Measurements from ENCODE around the gene DCC. TPM values are rescaled to one million over a fixed set of nuclear protein-coding genes. Genes with fewer than 3 reads are reported as not detected.

The DCC gene
- total and polyA plus RNA-seq, 5 donors, result 0.02 to 0.28 (median 0.17) TPM; not detected in 2

DNA sequence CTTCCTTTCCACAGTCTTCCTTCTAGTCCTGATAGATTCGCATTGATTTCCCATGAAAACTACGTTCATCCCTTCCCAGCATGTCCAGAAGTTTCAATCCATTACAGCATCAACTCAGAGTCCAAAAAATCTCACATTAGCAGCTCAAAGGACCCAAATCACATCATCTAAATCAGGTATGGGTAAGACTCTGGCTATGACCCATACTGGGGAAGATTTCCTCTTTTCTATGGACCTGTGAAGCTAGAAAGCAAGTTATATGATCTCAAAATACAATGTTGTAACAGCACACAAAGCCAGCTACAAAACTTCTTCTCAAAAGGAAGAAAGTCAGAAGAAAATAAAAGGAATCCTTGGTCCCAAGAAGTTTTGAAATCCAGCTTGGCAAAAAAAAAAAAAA lies 5.7 kb upstream of the DCC start:
- no peak overlapping the region for H3K27ac ChIP-seq (ENCODE audit: low read length)
- no peak overlapping the region for H3K4me3 ChIP-seq (ENCODE audit: low read length)
- no peaks in the 10 kb centered on the region for H3K4me1 ChIP-seq (ENCODE audit: control insufficient read depth, insufficient read depth, low read length)
- ATAC-seq (no peak), DNase-seq (no peak)
- intact Hi-C loops (cut with DNase I), result no loop called here
- no peaks in the 10 kb centered on the region for H3K9me3 ChIP-seq (ENCODE audit: control insufficient read depth, low read length)
- H3K27me3 ChIP-seq (ENCODE audit: control insufficient read depth, insufficient read depth), result peaks cover 4% of the 10 kb centered on the region
- WGBS, result 72% methylated on average over 2 of the region's 2 CpGs

DNA sequence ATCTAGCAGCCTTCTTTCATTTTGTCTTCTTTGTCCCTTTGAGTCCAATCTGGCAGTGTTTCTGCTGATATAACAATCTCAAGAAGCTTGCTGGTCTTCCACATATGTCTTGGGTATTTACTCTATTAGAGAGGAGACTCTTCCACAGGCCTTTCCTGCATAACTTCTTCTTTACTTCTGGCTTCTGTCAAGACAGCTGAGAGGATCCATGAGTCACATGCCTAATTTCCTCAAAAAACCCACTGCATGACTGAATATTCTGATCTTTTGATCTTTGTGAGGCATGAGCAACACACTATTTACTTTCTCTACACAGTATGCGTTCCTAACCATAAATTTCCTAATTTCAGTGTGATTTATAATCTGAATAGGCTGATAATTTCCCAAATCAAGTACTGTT lies 5.1 kb upstream of the DCC start:
- ATAC-seq (no peak), DNase-seq (no peak)
- Histone ChIP-seq H3K9me3 (ENCODE audit: control insufficient read depth, low read length) (no peaks in the 10 kb centered on the region), H3K4me1 (ENCODE audit: control insufficient read depth, insufficient read depth, low read length) (no peaks in the 10 kb centered on the region), H3K4me3 (ENCODE audit: low read length) (no peak overlapping the region), H3K27me3 (ENCODE audit: control insufficient read depth, insufficient read depth) (peaks cover 4% of the 10 kb centered on the region), H3K27ac (ENCODE audit: low read length) (no peak overlapping the region)
- 84% methylated on average over 1 of the region's 1 CpG for WGBS
- intact Hi-C loops (cut with DNase I), result no loop called here

DNA sequence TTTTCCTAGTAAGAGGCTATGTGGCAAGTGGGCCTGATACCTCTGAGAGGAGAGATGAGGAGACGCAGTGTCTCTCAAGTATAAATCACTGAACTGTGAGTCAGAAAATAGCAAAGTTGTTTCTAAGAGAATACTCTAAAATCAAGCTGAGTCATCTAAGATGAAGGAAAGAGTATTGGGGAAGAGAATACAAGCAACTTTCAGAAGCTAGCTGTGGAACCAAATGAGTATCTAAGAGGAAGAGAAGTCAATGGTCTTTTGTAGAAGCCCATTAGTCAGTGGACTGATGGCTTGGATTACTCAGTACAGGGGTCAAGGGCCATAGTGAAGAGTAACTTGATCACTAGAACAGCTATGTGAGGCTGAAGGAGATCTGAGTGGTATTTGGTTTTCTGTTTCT lies 2.7 kb upstream of the DCC start:
- 92% methylated on average over 1 of the region's 1 CpG for WGBS
- H3K4me1 ChIP-seq (ENCODE audit: control insufficient read depth, insufficient read depth, low read length), result no peaks in the 10 kb centered on the region
- DNase-seq (no peak), ATAC-seq (no peak)
- H3K9me3 ChIP-seq (ENCODE audit: control insufficient read depth, low read length), result no peaks in the 10 kb centered on the region
- H3K4me3 ChIP-seq (ENCODE audit: low read length), result no peak overlapping the region
- peaks cover 4% of the 10 kb centered on the region for H3K27me3 ChIP-seq (ENCODE audit: control insufficient read depth, insufficient read depth)
- H3K27ac ChIP-seq (ENCODE audit: low read length), result no peak overlapping the region
- intact Hi-C loops (cut with DNase I), result no loop called here

DNA sequence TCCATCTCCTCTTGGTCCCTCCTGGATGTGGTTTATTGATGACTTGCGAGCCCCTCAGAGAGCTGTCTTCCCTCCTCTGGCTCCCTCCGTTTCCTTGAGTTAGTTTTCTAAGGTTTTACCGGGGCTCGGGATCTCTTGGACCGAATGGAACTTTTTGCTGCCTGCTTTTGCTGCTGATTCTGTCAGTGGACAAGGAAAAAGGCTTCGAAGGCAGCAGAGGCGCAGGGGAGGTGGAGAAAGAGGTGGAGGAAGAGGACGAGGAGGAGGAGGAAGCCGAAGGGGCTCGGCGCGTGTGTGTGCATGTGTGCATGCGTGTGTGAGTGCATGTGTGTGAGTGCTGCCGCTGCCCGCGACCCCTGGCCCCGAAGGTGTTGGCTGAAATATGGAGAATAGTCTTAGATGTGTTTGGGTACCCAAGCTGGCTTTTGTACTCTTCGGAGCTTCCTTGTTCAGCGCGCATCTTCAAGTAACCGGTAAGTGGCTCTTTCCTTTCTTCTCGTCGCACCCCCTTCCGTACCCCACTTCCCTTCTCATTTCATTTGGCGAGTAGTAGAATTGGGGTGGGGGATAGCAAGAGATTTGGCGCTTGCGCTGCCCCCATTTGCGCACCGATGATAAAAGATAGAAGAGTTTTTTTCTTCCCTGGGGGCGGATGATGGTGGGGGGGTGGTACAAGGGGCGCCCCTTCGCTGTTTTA lies 557 bp downstream of the DCC start:
- 2% methylated on average over 32 of the region's 32 CpGs for WGBS
- intact Hi-C loops (cut with DNase I), result no loop called here
- Histone ChIP-seq H3K27me3 (ENCODE audit: control insufficient read depth, insufficient read depth) (peaks cover 4% of the 10 kb centered on the region), H3K4me1 (ENCODE audit: control insufficient read depth, insufficient read depth, low read length) (no peaks in the 10 kb centered on the region), H3K9me3 (ENCODE audit: control insufficient read depth, low read length) (no peaks in the 10 kb centered on the region), H3K4me3 (ENCODE audit: low read length) (peak overlapping the region; percentile 1), H3K27ac (ENCODE audit: low read length) (no peak overlapping the region)
- no peak for ATAC-seq
- peak in 1 of 3 donors; percentile 30 for DNase-seq

DNA sequence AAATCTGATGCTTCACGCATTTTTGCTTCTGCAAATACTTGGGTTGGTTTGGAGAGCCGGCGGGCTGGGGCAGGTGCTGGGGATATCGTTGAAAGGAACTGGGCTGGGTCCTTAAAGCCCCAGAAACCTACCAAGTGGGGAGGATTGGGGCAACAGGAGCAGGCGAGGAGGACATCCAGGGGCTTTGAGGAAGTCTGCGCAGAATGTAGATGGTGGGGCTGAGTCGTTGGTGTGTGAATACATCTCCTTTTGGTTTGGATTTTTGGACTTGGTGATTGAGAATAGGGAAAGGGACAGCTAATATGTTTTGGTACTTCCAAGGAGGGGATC lies 1.1 kb downstream of the DCC start:
- Histone ChIP-seq H3K4me3 (ENCODE audit: low read length) (no peak overlapping the region), H3K27me3 (ENCODE audit: control insufficient read depth, insufficient read depth) (peaks cover 4% of the 10 kb centered on the region), H3K27ac (ENCODE audit: low read length) (no peak overlapping the region), H3K4me1 (ENCODE audit: control insufficient read depth, insufficient read depth, low read length) (no peaks in the 10 kb centered on the region), H3K9me3 (ENCODE audit: control insufficient read depth, low read length) (no peaks in the 10 kb centered on the region)
- no peak for ATAC-seq
- intact Hi-C loops (cut with DNase I), result no loop called here
- DNase-seq, result no peak
- WGBS, result 6% methylated on average over 7 of the region's 7 CpGs

DNA sequence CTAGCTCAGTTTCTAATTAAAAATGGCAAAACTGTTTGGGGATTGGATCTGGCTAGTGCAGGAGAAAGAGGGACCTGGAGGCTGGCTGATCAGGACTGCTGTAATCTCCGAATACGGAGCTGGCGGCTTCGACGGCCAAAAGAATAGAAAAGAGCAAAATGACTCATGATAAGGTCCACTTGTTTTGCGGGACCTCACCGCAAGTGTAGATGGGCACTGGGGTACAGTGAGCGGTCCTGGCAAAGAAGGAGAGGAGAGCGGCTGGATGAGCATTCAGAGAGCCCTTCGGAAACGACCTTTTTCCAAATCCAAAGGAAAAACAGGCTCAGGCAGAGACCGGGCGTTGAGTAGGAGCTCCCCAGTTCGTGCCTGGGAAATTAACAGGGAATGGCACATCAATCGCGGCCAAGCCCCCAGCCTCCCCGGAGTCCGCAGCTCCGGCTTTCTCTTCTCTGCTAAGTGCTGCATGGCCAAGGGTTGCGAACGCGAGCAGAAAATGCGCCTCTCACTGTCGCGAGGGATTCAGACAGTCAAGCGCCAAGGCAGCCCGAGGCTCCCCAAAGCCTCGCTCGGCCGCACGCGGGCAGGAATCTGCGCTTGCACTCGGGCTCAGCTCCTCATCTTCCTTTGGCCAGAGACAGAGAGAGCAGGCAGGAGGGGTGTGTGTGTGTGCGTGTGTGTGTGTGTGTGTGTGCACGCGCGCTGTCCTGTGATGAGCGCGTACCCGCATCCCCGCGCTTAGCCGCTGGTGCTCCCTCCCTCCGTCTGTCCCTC lies 1.8 kb downstream of the DCC start:
- Histone ChIP-seq H3K27ac (ENCODE audit: low read length) (no peak overlapping the region), H3K9me3 (ENCODE audit: control insufficient read depth, low read length) (no peaks in the 10 kb centered on the region), H3K4me1 (ENCODE audit: control insufficient read depth, insufficient read depth, low read length) (no peaks in the 10 kb centered on the region), H3K27me3 (ENCODE audit: control insufficient read depth, insufficient read depth) (peaks cover 4% of the 10 kb centered on the region), H3K4me3 (ENCODE audit: low read length) (no peak overlapping the region)
- ATAC-seq (no peak), DNase-seq (peak in 2 of 3 donors; percentile 18 to 29)
- intact Hi-C loops (cut with DNase I), result no loop called here
- 1% methylated on average over 45 of the region's 45 CpGs for WGBS

DNA sequence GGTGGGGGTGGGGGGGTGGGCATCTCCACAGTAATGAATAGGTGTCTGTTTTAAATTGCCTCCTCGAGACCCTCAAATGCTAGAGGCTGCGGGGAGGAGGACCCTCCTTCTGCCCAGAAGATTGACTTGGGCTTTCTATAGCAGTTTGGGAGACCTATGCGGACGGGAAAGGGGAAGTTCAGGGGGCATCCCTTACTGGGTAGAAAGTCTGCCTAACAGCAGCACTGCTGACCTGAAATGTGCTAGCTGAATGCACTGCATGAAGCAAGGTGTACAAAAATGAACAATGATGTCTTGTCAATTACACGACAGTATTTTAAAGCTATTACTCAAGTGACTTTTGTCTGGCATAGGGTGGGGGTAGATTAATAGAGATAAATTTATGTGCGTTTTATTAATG lies 2.5 kb downstream of the DCC start:
- Histone ChIP-seq H3K27me3 (ENCODE audit: control insufficient read depth, insufficient read depth) (peaks cover 4% of the 10 kb centered on the region), H3K4me1 (ENCODE audit: control insufficient read depth, insufficient read depth, low read length) (no peaks in the 10 kb centered on the region), H3K27ac (ENCODE audit: low read length) (no peak overlapping the region), H3K9me3 (ENCODE audit: control insufficient read depth, low read length) (no peaks in the 10 kb centered on the region), H3K4me3 (ENCODE audit: low read length) (no peak overlapping the region)
- no peak for ATAC-seq
- DNase-seq, result no peak
- 52% methylated on average over 6 of the region's 6 CpGs for WGBS
- intact Hi-C loops (cut with DNase I), result no loop called here

DNA sequence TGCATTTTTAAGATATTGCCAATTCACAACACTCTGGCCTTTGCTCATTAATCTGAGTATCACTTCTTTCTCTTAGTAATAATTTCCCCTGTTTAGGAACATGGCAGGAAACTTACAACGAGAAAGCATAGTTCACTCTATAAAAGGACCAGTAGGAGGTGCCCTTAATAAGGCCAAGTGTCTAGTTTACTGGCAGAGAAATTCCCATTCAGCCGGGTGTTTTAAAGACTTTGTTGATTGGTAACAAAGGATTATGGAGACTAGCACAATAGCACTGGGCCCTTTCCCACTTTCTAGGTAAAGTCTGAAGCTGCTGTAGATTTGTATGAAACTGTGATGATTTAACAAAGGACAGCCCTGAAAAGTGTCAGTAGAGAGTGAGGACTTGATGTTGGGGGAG lies 3.1 kb downstream of the DCC start:
- no peak for DNase-seq
- Histone ChIP-seq H3K4me1 (ENCODE audit: control insufficient read depth, insufficient read depth, low read length) (no peaks in the 10 kb centered on the region), H3K9me3 (ENCODE audit: control insufficient read depth, low read length) (no peaks in the 10 kb centered on the region), H3K27ac (ENCODE audit: low read length) (no peak overlapping the region), H3K27me3 (ENCODE audit: control insufficient read depth, insufficient read depth) (peaks cover 3% of the 10 kb centered on the region), H3K4me3 (ENCODE audit: low read length) (no peak overlapping the region)
- 38% methylated on average over 2 of the region's 2 CpGs for WGBS
- ATAC-seq, result no peak
- intact Hi-C loops (cut with DNase I), result no loop called here

DNA sequence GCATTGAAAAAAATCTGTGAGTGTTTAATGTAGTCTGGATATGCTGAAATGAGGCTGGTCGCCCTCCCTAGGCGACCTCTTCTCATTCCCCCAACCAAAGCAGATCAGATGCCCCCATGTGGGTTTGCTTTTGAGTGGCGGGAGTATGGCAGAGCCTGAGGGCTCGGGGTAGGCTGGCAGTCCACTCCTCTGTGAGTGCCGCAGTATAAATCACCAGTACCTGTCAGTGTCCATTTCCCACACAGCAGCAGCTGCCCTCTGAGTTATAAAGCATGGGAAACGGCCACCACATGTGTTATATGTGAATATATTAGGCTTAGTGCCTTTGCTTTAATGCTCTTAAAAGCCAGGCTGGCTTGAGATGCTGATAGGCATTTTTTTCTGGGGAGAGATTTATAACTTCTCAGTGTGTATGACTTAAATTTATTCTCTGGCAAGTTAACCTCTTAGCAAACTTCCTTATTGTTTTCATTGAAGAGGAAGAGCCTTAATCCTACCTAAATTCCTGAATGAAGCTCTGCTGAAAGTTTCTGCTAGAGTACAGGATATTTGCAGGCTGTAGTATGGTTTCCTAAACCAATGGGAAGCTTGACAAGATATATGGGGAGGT lies 3.8 kb downstream of the DCC start:
- WGBS, result 64% methylated on average over 6 of the region's 6 CpGs

DNA sequence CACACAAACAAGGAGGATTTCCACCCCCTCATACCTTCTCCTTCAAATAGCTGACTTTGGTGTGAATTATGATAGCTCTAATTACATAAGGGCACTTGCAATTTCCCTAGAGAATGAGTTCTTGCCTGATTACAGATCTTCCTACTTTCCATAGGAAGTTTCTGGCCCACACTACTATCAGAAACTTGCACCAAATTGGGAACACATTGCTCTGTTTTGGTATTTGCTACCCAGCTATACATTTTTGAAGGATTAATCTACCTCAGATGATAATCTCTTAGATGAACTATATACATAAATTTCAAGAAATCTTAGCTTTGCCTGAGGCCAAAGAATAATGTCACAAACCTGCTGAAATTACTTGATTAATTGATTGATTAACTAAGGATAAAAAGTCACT lies 4.9 kb downstream of the DCC start:
- intact Hi-C loops (cut with DNase I), result no loop called here

More for the DNA sequence above, 3.8 kb downstream of the DCC start:
- intact Hi-C loops (cut with DNase I), result no loop called here
- H3K27ac ChIP-seq (ENCODE audit: low read length), result no peak overlapping the region
- ATAC-seq (no peak), DNase-seq (no peak)
- no peaks in the 10 kb centered on the region for H3K9me3 ChIP-seq (ENCODE audit: control insufficient read depth, low read length)
- H3K4me3 ChIP-seq (ENCODE audit: low read length), result no peak overlapping the region
- H3K4me1 ChIP-seq (ENCODE audit: control insufficient read depth, insufficient read depth, low read length), result no peaks in the 10 kb centered on the region
- no peaks in the 10 kb centered on the region for H3K27me3 ChIP-seq (ENCODE audit: control insufficient read depth, insufficient read depth)

DNA sequence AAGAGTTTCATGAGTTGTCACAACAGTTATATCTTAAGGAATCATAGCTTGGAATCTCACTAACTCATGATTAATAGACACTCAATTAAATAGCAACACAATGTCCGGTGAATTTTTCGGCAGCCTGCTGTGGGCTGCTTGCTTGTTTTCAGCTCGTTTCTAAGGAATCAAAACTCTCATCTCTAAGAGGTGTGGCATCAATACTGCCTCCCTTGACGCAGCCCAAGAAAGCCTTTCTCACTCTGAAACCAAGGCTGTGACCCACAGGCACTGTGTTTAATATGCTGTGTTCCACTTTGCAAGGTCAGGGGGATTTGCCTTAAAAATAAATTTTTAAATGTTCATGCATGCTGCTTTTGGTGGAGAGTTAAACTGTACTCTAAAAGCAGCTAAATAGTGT lies 5.4 kb downstream of the DCC start:
- Histone ChIP-seq H3K4me1 (ENCODE audit: control insufficient read depth, insufficient read depth, low read length) (no peaks in the 10 kb centered on the region), H3K27ac (ENCODE audit: low read length) (no peak overlapping the region), H3K9me3 (ENCODE audit: control insufficient read depth, low read length) (no peaks in the 10 kb centered on the region), H3K27me3 (ENCODE audit: control insufficient read depth, insufficient read depth) (no peaks in the 10 kb centered on the region), H3K4me3 (ENCODE audit: low read length) (no peak overlapping the region)
- DNase-seq (no peak), ATAC-seq (no peak)
- WGBS, result 50% methylated on average over 4 of the region's 4 CpGs
- intact Hi-C loops (cut with DNase I), result no loop called here

More for the DNA sequence above, 4.9 kb downstream of the DCC start:
- Histone ChIP-seq H3K9me3 (ENCODE audit: control insufficient read depth, low read length) (no peaks in the 10 kb centered on the region), H3K27ac (ENCODE audit: low read length) (no peak overlapping the region), H3K4me3 (ENCODE audit: low read length) (no peak overlapping the region), H3K27me3 (ENCODE audit: control insufficient read depth, insufficient read depth) (no peaks in the 10 kb centered on the region), H3K4me1 (ENCODE audit: control insufficient read depth, insufficient read depth, low read length) (no peaks in the 10 kb centered on the region)
- DNase-seq, result no peak
- no peak for ATAC-seq

Measured in right cardiac atrium (tissue), 5 donors.